SU-DHL-6 (cell line): Measurements from ENCODE around the gene THOC6.

Source experiments
- CTCF ChIP-seq: fragments of 200-600 bp; sonication (generic); IDR thresholded peaks from one replicate; pipeline ENCODE4 v1.5.1; 2017; ENCODE audit warnings: antibody characterized with exemption, mild to moderate bottlenecking, low read length, moderate library complexity; ENCODE audit not compliant: insufficient read depth, poor library complexity, severe bottlenecking
- EZH2phosphoT487 ChIP-seq: fragments of 200-600 bp; sonication (generic), shearing (Covaris generic); conservative IDR thresholded peaks from 2 replicates; pipeline ENCODE4 v1.6.1; 2018; ENCODE audit warnings: mild to moderate bottlenecking, antibody characterized with exemption, low read length, moderate library complexity, mixed read lengths

- no peak for TF ChIP-seq EZH2phosphoT487
- TF ChIP-seq CTCF = no peak
Measured at GRCh38 chr16:3036726-3037315, 13.0 kb downstream of the THOC6 start, which contains the start of gene BICDL2.
